Spleen (tissue), 7 donors: ENCODE results near the gene GAS7.

Experiments used
- POLR2A ChIP-seq, 3 donors: fragments of 450-650 bp; IDR thresholded peaks; one replicate each; pipeline ENCODE4 v1.5.1; 2017; ENCODE audit warnings: antibody characterized with exemption in 3 of 3, mild to moderate bottlenecking in 1 of 3
- TF ChIP-seq, protein P1 (sequence below), 11 experiments: fragments of 200-600 bp in 7 of 11; fragments of 450-650 bp in 4 of 11; sonication (generic) in 4 of 11; IDR thresholded peaks in 8 of 11; conservative IDR thresholded peaks in 3 of 11; 1 replicate in 7 of 11; 2 replicates in 4 of 11; pipeline versions ENCODE4 v1.4.0 to v1.8.0; 2016 to 2021; ENCODE audit warnings: antibody characterized with exemption in 11 of 11, inconsistent platforms in 4 of 11, mild to moderate bottlenecking in 1 of 11
- donor health status: DM: no; HTN: no; CAD: no; lungs with moderate emphysema.
- donor health status: DM: no; HTN: no; CAD: no.
- donor health status: DM: no; HTN: no; CAD: no.

DNA sequence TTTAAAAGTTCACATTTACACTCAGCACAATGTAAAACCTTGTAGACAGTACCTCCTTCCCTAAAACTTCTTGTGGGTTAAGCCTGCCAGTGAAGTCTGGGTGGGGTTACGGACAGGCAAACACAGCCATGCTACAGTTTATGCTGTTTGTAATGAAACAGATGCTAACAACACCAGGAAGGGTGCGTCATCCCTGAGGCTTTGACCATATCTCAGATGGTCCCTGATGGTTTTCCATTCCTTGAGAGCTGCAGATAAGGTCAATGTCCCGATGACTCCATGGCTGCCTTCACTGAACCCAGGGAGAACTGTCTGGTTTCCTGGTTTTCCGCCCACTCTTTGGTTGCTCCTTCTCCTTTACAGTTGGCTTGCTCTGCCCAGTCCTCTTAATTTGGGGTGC is 29.1 kb downstream of the GAS7 start:
- TF ChIP-seq POLR2A (IDR thresholded peaks at IDR 0.05) = no peak
- TF ChIP-seq, protein P1, sequence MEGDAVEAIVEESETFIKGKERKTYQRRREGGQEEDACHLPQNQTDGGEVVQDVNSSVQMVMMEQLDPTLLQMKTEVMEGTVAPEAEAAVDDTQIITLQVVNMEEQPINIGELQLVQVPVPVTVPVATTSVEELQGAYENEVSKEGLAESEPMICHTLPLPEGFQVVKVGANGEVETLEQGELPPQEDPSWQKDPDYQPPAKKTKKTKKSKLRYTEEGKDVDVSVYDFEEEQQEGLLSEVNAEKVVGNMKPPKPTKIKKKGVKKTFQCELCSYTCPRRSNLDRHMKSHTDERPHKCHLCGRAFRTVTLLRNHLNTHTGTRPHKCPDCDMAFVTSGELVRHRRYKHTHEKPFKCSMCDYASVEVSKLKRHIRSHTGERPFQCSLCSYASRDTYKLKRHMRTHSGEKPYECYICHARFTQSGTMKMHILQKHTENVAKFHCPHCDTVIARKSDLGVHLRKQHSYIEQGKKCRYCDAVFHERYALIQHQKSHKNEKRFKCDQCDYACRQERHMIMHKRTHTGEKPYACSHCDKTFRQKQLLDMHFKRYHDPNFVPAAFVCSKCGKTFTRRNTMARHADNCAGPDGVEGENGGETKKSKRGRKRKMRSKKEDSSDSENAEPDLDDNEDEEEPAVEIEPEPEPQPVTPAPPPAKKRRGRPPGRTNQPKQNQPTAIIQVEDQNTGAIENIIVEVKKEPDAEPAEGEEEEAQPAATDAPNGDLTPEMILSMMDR (IDR thresholded peaks at IDR 0.05 in 8 of 11, conservative IDR thresholded peaks at IDR 0.05 in 3 of 11) = no peak
